ENCODE measurements around the gene MRPL21.

The MRPL21 gene

GRCh38 chr11:68935066-68935465 lies 31.4 kb upstream of the MRPL21 start:
- DNase-seq (ENCODE audit: low read depth): no peak

- no peak for DNase-seq (ENCODE audit: low read depth)
Measured at GRCh38 chr11:68934666-68935065, 31.0 kb upstream of the MRPL21 start.

- DNase-seq (ENCODE audit: low read depth): no peak
Measured at GRCh38 chr11:68934321-68934645, 30.7 kb upstream of the MRPL21 start.

GRCh38 chr11:68933605-68934320 lies 30.1 kb upstream of the MRPL21 start:
- DNase-seq (ENCODE audit: low read depth): no peak

- DNase-seq (ENCODE audit: low read depth): no peak
Measured at GRCh38 chr11:68932933-68933577, 29.4 kb upstream of the MRPL21 start.

- DNase-seq (ENCODE audit: low read depth): no peak
Measured at GRCh38 chr11:68932358-68932757, 28.7 kb upstream of the MRPL21 start.

GRCh38 chr11:68931911-68932310 lies 28.3 kb upstream of the MRPL21 start:
- DNase-seq (ENCODE audit: low read depth): no peak

GRCh38 chr11:68930991-68931855 lies 27.6 kb upstream of the MRPL21 start:
- no peak for DNase-seq (ENCODE audit: low read depth)

GRCh38 chr11:68929706-68930570 lies 26.3 kb upstream of the MRPL21 start:
- no peak for DNase-seq (ENCODE audit: low read depth)

GRCh38 chr11:68929135-68929534 lies 25.5 kb upstream of the MRPL21 start:
- no peak for DNase-seq (ENCODE audit: low read depth)

- no peak for DNase-seq (ENCODE audit: low read depth)
Measured at GRCh38 chr11:68928136-68928880, 24.7 kb upstream of the MRPL21 start.

- no peak for DNase-seq (ENCODE audit: low read depth)
Measured at GRCh38 chr11:68927280-68928135, 23.9 kb upstream of the MRPL21 start.

- no peak for DNase-seq (ENCODE audit: low read depth)
Measured at GRCh38 chr11:68925611-68926010, 22.0 kb upstream of the MRPL21 start.

GRCh38 chr11:68924073-68924925 lies 20.7 kb upstream of the MRPL21 start:
- no peak for DNase-seq (ENCODE audit: low read depth)

GRCh38 chr11:68923614-68924013 lies 20.0 kb upstream of the MRPL21 start:
- no peak for DNase-seq (ENCODE audit: low read depth)

GRCh38 chr11:68916439-68916838 lies 12.8 kb upstream of the MRPL21 start:
- DNase-seq (ENCODE audit: low read depth): no peak

GRCh38 chr11:68914761-68915160 lies 11.1 kb upstream of the MRPL21 start:
- DNase-seq (ENCODE audit: low read depth): no peak

GRCh38 chr11:68913188-68913587 lies 9.6 kb upstream of the MRPL21 start:
- no peak for DNase-seq (ENCODE audit: low read depth)

GRCh38 chr11:68912254-68912653 lies 8.6 kb upstream of the MRPL21 start:
- no peak for DNase-seq (ENCODE audit: low read depth)

All from CMK (cell line).